Measurements from ENCODE around the gene SLIT3. TPM values are rescaled to one million over a fixed set of nuclear protein-coding genes. Genes with fewer than 3 reads are reported as not detected.
A peak's percentile ranks its signal among the peaks of the same experiment; 100 is the strongest.

SLIT3 gene
- total RNA-seq, 1 donor from 2014 or later: 82.6 TPM

GRCh38 chr5:168967882-168968620, 332.9 kb downstream of the SLIT3 start:
- no peak for DNase-seq (ENCODE audit: low spot score)

- no peak for DNase-seq (ENCODE audit: low spot score)
These were observed 335.3 kb downstream of the SLIT3 start for GRCh38 chr5:168965638-168966037.

GRCh38 chr5:168964182-168964581, 336.8 kb downstream of the SLIT3 start:
- DNase-seq (ENCODE audit: low spot score): no peak

- peak; percentile 82 for DNase-seq (ENCODE audit: low spot score)
These were observed 338.6 kb downstream of the SLIT3 start for GRCh38 chr5:168962306-168962705.

- no peak for DNase-seq (ENCODE audit: low spot score)
These were observed 339.3 kb downstream of the SLIT3 start for GRCh38 chr5:168961681-168962080.

GRCh38 chr5:168960497-168960896, 340.4 kb downstream of the SLIT3 start:
- DNase-seq (ENCODE audit: low spot score): no peak

GRCh38 chr5:168953351-168953750, 347.6 kb downstream of the SLIT3 start:
- DNase-seq (ENCODE audit: low spot score): no peak

- no peak for DNase-seq (ENCODE audit: low spot score)
These were observed 348.7 kb downstream of the SLIT3 start for GRCh38 chr5:168952196-168952595.

- DNase-seq (ENCODE audit: low spot score): no peak
These were observed 349.2 kb downstream of the SLIT3 start for GRCh38 chr5:168951769-168952168.

GRCh38 chr5:168951356-168951755, 349.6 kb downstream of the SLIT3 start:
- no peak for DNase-seq (ENCODE audit: low spot score)

- DNase-seq (ENCODE audit: low spot score): no peak
These were observed 350.5 kb downstream of the SLIT3 start for GRCh38 chr5:168950241-168950951.

GRCh38 chr5:168948746-168949145, 352.2 kb downstream of the SLIT3 start:
- no peak for DNase-seq (ENCODE audit: low spot score)

GRCh38 chr5:168947212-168947868, 353.6 kb downstream of the SLIT3 start:
- peak; percentile 71 for DNase-seq (ENCODE audit: low spot score)

GRCh38 chr5:168946363-168946762, 354.6 kb downstream of the SLIT3 start:
- no peak for DNase-seq (ENCODE audit: low spot score)

- DNase-seq (ENCODE audit: low spot score): peak; percentile 88
These were observed 356.9 kb downstream of the SLIT3 start for GRCh38 chr5:168944004-168944403.

GRCh38 chr5:168943091-168943884, 357.7 kb downstream of the SLIT3 start:
- DNase-seq (ENCODE audit: low spot score): no peak

GRCh38 chr5:168941901-168942300, 359.0 kb downstream of the SLIT3 start:
- no peak for DNase-seq (ENCODE audit: low spot score)

GRCh38 chr5:168940712-168941111, 360.2 kb downstream of the SLIT3 start:
- no peak for DNase-seq (ENCODE audit: low spot score)

- no peak for DNase-seq (ENCODE audit: low spot score)
These were observed 360.9 kb downstream of the SLIT3 start for GRCh38 chr5:168939887-168940544.

- DNase-seq (ENCODE audit: low spot score): peak; percentile 96
These were observed 361.7 kb downstream of the SLIT3 start for GRCh38 chr5:168939156-168939800.

- DNase-seq (ENCODE audit: low spot score): no peak
These were observed 364.4 kb downstream of the SLIT3 start for GRCh38 chr5:168936511-168936910.

Data from umbilical cord (tissue), 2 donors.